Stomach (tissue), 4 donors: Measurements from ENCODE around the gene PRX.

Experiments used
- EP300 ChIP-seq: sonication (generic); formaldehyde crosslinking; IDR thresholded peaks from one replicate; pipeline ENCODE4 v1.6.1; 2017; ENCODE audit warnings: antibody characterized with exemption
- POLR2AphosphoS5 ChIP-seq, 3 donors: sonication (generic); formaldehyde crosslinking; IDR thresholded peaks; one replicate each; pipeline ENCODE4 v1.6.1; 2016; ENCODE audit warnings: antibody characterized with exemption in 3 of 3
- TF ChIP-seq, protein P1 (sequence below), 7 experiments: fragments of 450-650 bp in 4 of 7; fragments of 200-600 bp in 3 of 7; sonication (generic) in 3 of 7; IDR thresholded peaks; one replicate each; pipeline ENCODE4 v1.5.1; 2016 to 2019; ENCODE audit warnings: antibody characterized with exemption in 7 of 7, control low read depth in 2 of 7, mild to moderate bottlenecking in 1 of 7

DNA sequence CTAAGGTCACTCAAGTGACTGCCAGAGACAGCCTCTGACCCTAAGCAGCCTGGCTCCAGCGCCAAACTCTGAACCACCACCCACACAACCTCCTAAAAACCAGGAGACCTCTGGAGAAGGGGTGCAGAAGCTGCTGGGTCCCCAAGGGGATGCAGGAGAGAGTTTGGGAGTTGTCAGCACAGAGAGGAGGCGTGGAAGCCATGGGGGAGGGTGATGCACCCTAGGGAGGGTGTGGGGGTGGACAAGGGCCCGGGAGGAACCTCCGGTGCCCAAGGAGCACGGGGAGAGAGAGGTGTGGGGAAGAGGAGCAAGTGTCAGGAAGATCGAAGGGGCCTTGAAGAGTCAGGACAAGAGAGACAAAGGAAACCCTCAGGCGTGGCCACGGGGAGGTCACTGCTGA lies 21.1 kb downstream of the PRX start:
- TF ChIP-seq, protein P1, sequence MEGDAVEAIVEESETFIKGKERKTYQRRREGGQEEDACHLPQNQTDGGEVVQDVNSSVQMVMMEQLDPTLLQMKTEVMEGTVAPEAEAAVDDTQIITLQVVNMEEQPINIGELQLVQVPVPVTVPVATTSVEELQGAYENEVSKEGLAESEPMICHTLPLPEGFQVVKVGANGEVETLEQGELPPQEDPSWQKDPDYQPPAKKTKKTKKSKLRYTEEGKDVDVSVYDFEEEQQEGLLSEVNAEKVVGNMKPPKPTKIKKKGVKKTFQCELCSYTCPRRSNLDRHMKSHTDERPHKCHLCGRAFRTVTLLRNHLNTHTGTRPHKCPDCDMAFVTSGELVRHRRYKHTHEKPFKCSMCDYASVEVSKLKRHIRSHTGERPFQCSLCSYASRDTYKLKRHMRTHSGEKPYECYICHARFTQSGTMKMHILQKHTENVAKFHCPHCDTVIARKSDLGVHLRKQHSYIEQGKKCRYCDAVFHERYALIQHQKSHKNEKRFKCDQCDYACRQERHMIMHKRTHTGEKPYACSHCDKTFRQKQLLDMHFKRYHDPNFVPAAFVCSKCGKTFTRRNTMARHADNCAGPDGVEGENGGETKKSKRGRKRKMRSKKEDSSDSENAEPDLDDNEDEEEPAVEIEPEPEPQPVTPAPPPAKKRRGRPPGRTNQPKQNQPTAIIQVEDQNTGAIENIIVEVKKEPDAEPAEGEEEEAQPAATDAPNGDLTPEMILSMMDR (IDR thresholded peaks at IDR 0.05) = no peak
- TF ChIP-seq EP300 = no peak
- no peak for TF ChIP-seq POLR2AphosphoS5 (IDR thresholded peaks at IDR 0.05)
